Measurements from ENCODE around the gene WWTR1. TPM values are rescaled to one million over a fixed set of nuclear protein-coding genes. Genes with fewer than 3 reads are reported as not detected.

The WWTR1 gene
- total and polyA plus RNA-seq, 8 donors, result 15.4 to 116 (median 61.4) TPM

GRCh38 chr3:149494022-149494758 is 163.6 kb downstream of the WWTR1 start:
- H3K9me3 ChIP-seq, result no peaks in the 10 kb centered on the region
- peaks cover 0 to 4% (median 0%) of the 10 kb centered on the region in 4 donors for H3K4me1 ChIP-seq
- no peak overlapping the region for H3K27ac ChIP-seq
- no peaks in the 10 kb centered on the region for H3K36me3 ChIP-seq
- no peak overlapping the region for H3K4me3 ChIP-seq
- TF ChIP-seq POLR2A (IDR thresholded peaks at IDR 0.05) (no peak), EP300 (IDR thresholded peaks at IDR 0.05) (no peak), POLR2AphosphoS5 (IDR thresholded peaks at IDR 0.05) (peak in 1 of 3 donors; percentile 17)
- TF ChIP-seq, protein P1, sequence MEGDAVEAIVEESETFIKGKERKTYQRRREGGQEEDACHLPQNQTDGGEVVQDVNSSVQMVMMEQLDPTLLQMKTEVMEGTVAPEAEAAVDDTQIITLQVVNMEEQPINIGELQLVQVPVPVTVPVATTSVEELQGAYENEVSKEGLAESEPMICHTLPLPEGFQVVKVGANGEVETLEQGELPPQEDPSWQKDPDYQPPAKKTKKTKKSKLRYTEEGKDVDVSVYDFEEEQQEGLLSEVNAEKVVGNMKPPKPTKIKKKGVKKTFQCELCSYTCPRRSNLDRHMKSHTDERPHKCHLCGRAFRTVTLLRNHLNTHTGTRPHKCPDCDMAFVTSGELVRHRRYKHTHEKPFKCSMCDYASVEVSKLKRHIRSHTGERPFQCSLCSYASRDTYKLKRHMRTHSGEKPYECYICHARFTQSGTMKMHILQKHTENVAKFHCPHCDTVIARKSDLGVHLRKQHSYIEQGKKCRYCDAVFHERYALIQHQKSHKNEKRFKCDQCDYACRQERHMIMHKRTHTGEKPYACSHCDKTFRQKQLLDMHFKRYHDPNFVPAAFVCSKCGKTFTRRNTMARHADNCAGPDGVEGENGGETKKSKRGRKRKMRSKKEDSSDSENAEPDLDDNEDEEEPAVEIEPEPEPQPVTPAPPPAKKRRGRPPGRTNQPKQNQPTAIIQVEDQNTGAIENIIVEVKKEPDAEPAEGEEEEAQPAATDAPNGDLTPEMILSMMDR (IDR thresholded peaks at IDR 0.05), result peak in 5 of 7 experiments; percentile 43 to 78 (median 75)
- peak; percentile 77 to 87 for DNase-seq
- intact Hi-C loops (cut with DNase I; ENCODE audit: low total_unique reads), result no loop called here
- H3K27me3 ChIP-seq, result no peaks in the 10 kb centered on the region
- 32 to 45% (median 36%) methylated on average over 11 of the region's 11 CpGs for WGBS, 5 donors

DNA sequence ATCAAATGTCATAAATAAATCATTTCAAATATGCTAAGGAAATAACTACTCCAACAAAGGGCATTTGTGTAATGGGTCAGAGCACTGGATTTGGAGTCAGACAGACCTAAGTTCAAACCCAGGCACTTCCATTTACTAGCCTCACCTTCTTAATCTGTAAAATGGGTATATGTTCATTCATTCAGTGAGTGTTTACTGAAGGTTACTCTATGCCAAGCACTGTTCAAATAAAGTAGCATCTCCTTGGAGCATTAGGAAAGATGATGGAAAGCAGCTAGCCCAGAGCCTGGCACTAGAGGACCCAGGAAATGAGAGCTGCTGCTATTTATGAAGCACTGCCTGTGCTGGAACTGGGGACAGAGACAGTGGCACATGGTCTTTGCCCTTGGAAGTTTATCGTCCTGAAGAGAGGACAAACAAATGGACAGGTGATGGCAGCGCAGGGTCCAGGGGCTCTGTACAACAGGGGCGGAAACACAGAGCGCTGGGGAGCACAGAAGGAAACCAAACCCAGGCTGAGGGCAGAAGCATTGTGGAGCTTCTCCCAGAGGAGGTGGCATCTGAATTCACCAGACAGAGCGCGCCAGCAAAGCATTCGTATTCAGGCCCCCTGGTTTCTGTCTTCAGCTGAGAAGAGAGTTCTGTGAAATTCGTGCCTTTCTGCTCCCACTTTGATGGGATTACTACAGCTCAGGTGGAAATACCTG is 164.4 kb downstream of the WWTR1 start:
- Histone ChIP-seq H3K4me3 (no peak overlapping the region), H3K9me3 (no peaks in the 10 kb centered on the region), H3K36me3 (no peaks in the 10 kb centered on the region), H3K27me3 (no peaks in the 10 kb centered on the region), H3K4me1 (peaks cover 0 to 4% (median 0%) of the 10 kb centered on the region in 4 donors), H3K27ac (no peak overlapping the region)
- no peak for TF ChIP-seq POLR2A (IDR thresholded peaks at IDR 0.05)
- TF ChIP-seq POLR2AphosphoS5 (IDR thresholded peaks at IDR 0.05), result no peak
- no peak for TF ChIP-seq EP300 (IDR thresholded peaks at IDR 0.05)
- TF ChIP-seq, protein P1 (IDR thresholded peaks at IDR 0.05), result no peak
- intact Hi-C loops (cut with DNase I; ENCODE audit: low total_unique reads), result no loop called here
- no peak for DNase-seq
- 82 to 87% (median 86%) methylated on average over 8 of the region's 8 CpGs for WGBS, 5 donors

DNA sequence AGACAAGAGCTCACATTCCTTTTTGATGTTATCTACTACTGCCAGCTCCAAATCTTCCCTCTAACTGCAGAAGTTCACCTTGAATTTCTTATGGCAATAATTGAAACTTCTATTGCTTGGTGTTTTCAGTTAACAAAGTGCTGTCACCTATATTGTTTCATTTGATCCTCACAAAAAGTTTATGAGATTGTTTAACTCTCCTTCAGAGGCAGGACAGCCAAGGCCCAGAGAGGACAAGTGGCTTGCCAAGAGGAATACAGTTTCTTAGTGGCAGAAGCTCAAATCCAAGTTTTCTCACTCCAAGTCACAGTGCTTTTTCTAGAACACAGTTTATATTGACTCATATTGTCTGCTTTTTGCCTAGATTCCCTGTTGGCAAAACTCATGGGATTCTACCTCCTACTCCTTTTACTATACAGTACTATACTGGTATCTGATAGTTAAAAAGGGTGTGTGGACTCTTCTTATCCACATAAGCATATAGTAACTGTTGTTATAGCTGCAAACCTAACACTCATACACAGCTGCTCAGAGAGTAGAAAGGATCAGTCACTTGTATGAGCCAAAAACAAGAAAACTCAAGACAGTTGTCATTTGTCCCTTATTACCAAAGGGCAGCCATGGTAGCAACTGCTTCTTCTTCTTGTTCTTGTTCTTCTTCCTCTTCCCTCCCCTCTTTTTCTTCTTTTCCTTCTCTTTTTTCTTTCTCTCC is 167.4 kb downstream of the WWTR1 start:
- intact Hi-C loops (cut with DNase I; ENCODE audit: low total_unique reads), result no loop called here
- Histone ChIP-seq H3K36me3 (no peaks in the 10 kb centered on the region), H3K4me3 (no peak overlapping the region), H3K27ac (no peak overlapping the region), H3K27me3 (no peaks in the 10 kb centered on the region), H3K4me1 (peaks cover 0 to 4% (median 0%) of the 10 kb centered on the region in 4 donors), H3K9me3 (no peaks in the 10 kb centered on the region)
- no peak for DNase-seq
- no peak for TF ChIP-seq POLR2A (IDR thresholded peaks at IDR 0.05)
- TF ChIP-seq, protein P1 (IDR thresholded peaks at IDR 0.05), result no peak
- TF ChIP-seq POLR2AphosphoS5 (IDR thresholded peaks at IDR 0.05), result no peak

GRCh38 chr3:149489060-149489690 is 168.7 kb downstream of the WWTR1 start:
- Histone ChIP-seq H3K27ac (no peak overlapping the region), H3K9me3 (no peaks in the 10 kb centered on the region), H3K27me3 (no peaks in the 10 kb centered on the region), H3K4me3 (no peak overlapping the region), H3K4me1 (peaks cover 0 to 6% (median 2%) of the 10 kb centered on the region in 4 donors), H3K36me3 (no peaks in the 10 kb centered on the region)
- intact Hi-C loops (cut with DNase I; ENCODE audit: low total_unique reads), result no loop called here
- no peak for DNase-seq
- TF ChIP-seq EP300 (IDR thresholded peaks at IDR 0.05) (no peak), POLR2AphosphoS5 (IDR thresholded peaks at IDR 0.05) (no peak), POLR2A (IDR thresholded peaks at IDR 0.05) (no peak)
- TF ChIP-seq, protein P1 (IDR thresholded peaks at IDR 0.05), result peak in 2 of 7 experiments; percentile 11 to 35
- WGBS, 5 donors, result 50 to 61% (median 52%) methylated on average over 6 of the region's 6 CpGs
